HG02642 (cell line): ENCODE results near the gene LMO7.
"Not testable (repeated sequence)": the region's sequence is repeated elsewhere in the genome, so short reads cannot be mapped to it uniquely, and the experiment has no call there.

ENCODE experiments used
- ATAC-seq: cut with Tn5 transposase; IDR thresholded peaks from one replicate; pipeline ENCODE4 v1.9.1; 2021; ENCODE audit warnings: mild to moderate bottlenecking; ENCODE audit not compliant: unreplicated experiment, poor library complexity

LMO7 gene

GRCh38 chr13:75738841-75739240 lies 102.7 kb downstream of the LMO7 start:
- no peak for ATAC-seq

DNA sequence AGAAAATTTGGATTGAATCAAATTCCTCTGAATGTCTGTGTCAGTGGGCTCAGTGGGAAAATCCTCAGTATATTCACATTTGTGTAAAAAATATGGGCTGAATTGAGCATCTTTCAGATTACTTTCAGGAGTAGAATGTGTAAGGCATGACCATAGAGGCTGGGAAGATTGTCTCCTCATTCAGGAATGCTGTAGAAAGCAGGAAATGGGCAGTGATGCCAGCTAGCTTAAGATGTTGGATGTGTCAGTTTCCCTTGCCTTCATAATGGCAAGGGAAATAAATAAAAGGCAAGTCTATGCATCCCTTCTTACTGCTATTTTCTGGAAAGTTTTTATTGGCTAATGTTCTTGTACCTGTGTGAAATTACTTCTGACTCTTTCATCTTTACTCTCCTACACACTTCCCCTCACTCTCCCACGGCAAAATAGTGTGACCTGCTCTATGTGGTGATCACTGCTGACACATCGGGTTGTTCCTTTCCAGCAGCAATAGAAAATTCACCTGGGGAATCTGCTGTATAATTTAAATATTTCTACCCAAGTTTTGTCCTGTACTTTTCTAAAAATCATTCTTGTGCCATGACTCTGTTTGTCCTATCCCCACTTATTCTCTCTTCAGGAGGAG lies 103.2 kb downstream of the LMO7 start:
- ATAC-seq = no peak

DNA sequence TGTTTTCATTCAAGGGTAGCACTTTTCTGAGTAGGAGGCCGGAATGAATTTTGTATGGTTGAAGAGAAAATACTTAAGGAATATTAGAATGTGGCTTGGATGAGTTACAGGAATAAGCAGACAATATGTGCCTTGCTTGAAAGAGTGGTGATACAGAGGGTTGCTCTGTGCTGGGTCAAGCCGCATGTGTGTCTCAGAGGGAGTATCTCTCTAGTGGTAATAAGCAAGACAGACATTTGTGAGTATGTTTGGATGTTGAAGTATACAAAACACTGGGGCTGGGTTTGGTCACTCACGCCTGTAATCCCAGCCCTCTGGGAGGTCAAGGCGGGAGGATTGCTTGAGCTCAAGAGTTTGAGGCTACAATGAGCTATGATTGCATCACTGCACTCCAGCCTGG lies 103.9 kb downstream of the LMO7 start:
- no peak for ATAC-seq

- ATAC-seq = not testable (repeated sequence)
Observed at GRCh38 chr13:75743072-75743471, 106.9 kb downstream of the LMO7 start.

DNA sequence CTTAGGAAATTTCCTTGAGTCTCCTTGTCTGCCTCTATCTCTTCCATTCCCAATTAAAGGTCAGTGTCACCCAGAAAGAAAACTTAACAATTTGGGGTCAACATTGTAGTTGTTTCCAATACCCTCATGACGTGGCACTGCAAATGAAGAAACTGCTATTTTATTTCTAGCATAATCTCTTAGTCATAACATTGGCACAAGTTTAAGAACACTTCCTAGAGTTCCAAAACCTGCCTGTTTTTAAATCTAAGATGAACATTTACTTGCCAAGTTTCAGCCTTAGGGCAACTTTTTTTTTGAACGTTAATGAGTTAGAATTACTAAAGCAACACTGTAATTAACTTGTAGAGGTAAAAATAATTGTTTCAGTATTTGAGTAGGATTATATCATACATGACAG lies 108.0 kb downstream of the LMO7 start:
- ATAC-seq = no peak

GRCh38 chr13:75745387-75745786 lies 109.3 kb downstream of the LMO7 start:
- ATAC-seq = no peak

- ATAC-seq = no peak
Observed at GRCh38 chr13:75748874-75749273, 112.7 kb downstream of the LMO7 start.

DNA sequence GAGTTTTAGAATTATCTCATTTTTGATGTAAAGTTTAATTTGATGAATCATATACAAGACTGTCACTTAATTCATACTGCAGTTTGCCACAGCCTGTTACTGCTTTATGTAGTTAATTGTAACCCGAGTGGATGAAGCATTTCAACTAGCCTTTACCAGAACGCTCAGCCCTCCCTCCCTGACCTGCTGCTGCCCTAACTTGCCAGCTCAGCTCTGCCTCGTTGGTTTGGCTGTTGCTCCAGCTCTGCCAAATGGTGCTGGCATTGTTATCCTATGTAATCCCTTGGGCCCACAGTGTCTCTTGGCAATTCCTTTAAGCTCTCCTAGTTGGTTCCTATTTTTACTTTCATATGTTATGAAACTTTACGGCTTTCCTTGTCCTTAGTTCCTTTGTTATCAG lies 113.3 kb downstream of the LMO7 start:
- no peak for ATAC-seq

DNA sequence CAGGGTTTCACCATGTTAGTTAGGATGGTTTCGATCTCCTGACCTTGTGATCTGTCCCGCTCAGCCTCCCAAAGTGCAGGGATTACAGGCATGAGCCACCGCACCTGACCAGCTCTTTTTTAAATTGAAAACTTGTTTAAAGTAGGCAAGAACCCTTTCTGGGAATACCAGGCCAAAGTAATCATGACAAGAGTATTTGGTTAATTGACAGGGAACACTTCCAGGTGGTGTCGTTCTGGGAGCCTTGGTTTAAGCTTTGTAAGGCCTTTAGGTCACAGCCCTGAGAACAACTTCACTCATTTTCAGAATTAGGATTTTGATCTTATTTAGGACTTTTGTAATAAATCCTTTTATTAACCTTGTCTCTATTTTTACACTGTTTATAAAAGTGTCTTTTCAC lies 115.2 kb downstream of the LMO7 start:
- ATAC-seq = no peak

DNA sequence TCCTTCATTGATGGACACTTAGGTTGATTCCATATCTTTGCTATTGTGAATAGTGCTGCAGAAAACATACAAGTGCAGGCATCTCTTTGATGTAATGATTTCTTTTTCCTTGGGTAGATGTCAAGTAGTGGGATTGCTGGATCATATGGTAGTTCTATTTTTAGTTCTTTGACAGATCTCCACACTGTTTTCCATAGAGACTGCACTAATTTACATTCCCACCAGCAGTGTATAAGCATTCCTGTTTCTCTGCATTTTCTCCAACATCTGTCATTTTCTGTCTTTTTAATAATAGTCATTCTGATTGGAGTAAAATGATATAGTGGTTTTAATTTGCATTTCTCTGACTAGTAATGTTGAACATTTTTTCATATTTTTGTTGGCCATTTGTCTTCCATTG lies 116.7 kb downstream of the LMO7 start:
- ATAC-seq = no peak

GRCh38 chr13:75754936-75755335 lies 118.8 kb downstream of the LMO7 start:
- no peak for ATAC-seq

DNA sequence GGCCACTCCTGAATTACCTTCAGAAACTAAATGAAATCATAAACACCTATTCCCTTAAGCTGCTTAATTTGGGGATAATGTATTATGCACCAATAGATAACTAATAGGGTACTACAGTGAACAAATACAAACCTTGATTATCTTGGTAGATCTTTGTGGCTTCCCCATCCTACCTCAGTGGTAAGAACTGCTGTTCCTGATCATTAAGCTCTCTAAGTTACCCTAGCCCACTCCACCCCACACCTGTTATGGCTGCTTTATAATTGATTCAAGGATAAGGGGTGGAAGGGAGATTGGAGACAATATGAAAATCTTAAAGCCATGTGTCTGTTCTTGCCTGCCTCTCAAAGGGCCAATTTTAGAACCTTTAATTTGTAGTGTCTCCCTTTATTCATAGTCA lies 121.2 kb downstream of the LMO7 start:
- ATAC-seq = no peak

GRCh38 chr13:75759531-75759930 lies 123.4 kb downstream of the LMO7 start:
- no peak for ATAC-seq

DNA sequence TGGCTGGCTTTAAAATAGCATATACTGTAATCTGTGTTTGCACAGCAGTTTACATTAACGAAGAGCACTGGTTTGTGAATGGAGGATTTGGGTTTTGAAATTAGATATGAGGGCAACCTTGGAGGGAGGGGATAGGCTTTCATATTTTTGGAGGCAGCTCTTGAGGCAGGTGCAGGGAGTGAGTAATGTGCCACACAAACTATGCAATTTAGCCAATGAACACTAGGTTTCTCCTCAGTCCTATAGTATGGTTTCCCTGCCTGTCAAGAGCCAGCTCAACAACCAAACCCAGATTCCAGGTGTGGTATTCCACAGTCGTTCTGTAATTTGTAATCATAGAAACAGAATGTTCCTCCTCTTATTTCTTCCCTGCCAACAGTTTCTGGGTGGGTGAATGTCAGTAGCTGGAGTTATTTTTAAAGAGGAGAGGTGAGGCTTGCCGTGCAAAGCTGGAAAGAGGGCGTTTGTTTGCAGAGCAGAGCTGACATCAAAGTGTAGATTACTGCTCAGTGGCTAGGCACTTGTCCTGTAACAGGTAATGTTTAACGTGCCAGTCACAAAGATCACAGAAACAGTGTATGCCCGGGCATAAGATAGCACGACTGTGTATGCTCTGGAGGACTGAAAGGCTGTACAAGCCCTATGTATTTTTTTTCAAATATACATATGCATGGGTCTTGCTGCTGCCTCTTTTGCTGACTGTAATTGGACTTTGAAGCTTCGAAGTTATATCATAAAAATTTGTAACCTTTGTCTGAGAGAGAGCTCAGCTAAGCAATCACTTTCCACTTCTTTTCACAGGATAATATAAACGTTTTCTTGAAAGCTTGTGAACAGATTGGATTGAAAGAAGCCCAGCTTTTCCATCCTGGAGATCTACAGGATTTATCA lies 124.2 kb downstream of the LMO7 start:
- peak; percentile 44 for ATAC-seq

DNA sequence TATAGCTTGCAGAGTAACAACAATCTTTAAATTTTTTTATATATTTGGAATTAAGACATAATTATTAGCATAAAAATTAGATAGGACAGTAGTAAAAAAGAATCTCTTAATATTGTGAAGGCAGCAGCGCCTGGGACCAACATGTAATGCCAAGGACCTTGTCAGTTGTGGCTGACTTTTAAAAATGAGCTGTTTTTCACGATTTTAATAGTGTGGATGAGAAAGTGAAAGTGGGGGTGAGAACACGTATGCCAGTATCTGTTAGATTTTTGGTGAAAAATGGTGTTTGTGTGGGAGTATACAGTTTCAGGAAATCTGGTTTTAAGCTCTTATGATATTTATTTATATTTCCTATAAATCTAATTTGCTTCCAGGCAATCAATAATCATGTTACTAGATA lies 125.2 kb downstream of the LMO7 start:
- ATAC-seq = no peak

DNA sequence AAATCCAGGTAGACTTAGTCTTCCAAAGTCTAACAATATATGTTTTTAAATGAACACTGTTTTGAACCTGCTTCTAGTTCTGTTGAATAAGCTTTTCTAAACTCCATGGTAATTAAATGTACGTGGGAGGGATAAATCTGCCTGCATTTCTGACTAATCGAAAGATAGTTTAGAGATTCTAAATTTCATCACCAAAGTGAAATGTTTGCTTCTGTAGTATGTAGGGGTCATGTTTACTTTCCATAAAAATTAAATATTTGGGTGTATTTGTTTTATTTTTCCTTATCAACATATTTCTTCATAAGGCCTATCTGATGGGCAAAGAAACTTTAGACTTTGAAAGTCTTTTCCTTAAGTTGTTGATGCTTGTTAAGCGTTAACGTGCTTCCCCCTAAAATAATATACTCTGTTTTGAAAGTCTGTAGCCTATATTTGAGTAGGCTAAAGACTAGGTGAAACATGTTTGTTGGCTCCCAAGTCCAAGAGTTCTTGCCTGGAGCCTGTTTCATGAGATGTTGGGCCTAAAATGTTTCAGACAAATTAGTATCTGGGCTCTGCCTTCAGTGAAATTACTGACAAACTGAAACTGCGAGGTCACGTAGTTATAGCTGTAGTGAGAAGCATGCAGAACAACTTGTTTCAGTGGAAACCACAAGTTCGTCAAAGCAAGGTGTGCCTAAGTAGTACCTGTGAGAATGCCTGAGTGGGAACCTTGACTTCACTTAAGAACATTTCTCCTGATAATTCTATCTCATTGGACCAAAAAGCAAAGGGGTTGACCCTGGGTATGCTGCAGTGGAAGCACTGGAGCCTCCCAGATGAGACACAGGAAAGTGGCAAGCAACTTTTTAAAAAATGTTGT lies 126.2 kb downstream of the LMO7 start:
- peak; percentile 95 for ATAC-seq

- no peak for ATAC-seq
Observed at GRCh38 chr13:75762955-75763354, 126.8 kb downstream of the LMO7 start.

GRCh38 chr13:75763512-75763911 lies 127.4 kb downstream of the LMO7 start:
- no peak for ATAC-seq

DNA sequence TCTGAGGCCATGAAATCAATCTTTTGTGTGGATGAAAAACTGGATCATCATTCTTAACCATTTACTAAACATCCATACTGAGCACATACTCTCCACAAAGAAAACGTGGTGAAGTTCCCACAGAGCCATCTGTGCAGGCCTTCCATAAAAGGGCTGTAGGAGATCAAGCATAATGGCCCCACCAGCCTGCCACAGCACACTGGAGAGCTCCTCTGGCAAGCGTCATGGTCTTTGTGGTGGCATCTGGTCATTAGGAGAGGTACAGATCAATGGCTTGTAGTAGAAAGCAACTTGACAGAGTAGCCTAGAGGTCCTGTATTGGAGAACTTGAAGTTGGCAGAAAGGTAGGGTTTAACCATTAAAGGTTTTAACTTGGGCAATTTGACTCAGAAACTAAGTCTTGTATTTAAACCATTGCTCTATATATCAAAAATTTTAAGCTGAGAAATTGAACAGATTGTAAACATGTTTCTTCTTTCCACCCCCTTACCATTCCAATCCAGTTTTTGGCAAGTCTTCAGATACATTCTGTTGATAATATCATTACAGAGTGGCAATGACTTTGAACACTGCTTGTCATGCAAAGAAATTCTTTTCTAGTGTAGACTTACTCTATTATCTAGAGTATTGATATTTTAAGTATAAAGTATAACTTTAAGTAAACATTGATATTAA lies 128.3 kb downstream of the LMO7 start:
- no peak for ATAC-seq

DNA sequence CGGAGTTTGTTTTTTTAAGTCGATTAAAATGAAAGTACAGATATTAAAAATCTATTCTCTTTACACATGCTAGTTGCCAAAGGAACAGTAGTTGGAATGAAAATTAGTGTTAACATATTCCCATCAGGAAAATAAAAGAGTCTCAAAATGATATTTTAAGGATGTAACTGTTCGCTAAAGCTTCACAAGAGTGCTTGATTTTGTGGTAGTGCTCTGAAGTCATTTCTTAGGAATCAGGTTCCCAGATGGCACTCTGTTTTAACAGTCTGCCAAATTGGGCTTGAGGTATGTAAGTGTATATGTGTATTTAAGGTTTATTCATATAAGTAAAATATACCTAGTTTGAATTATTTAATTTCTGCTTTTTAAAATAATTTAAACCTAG lies 128.8 kb downstream of the LMO7 start:
- no peak for ATAC-seq
